Bronchial epithelial cell (primary cell): ENCODE data around the gene KLK14. TPM values are rescaled to one million over a fixed set of nuclear protein-coding genes. Genes with fewer than 3 reads are reported as not detected.

Experiments used
- DNase-seq: peaks from one replicate; pipeline ENCODE4 v3.0.0-alpha.2; 2010; ENCODE audit warnings: low read depth
- FAIRE-seq: peaks from 2 replicates; lab custom pipeline; 2011; peaks lifted over from hg19 to GRCh38; lab: Jason Lieb, UNC
- H3K27me3 ChIP-seq: 2 replicates; pipeline ENCODE4 v1.5.1; 2011; ENCODE audit warnings: low read length; ENCODE audit not compliant: control insufficient read depth, insufficient read depth
- H3K36me3 ChIP-seq: 2 replicates; pipeline ENCODE4 v1.5.1; 2011; ENCODE audit warnings: low read length; ENCODE audit not compliant: control insufficient read depth, insufficient read depth
- H3K4me3 ChIP-seq: 2 replicates; pipeline ENCODE4 v1.5.1; 2011; ENCODE audit warnings: mild to moderate bottlenecking, low read depth, low read length, control low read depth
- CTCF ChIP-seq: IDR thresholded peaks from 2 replicates; pipeline ENCODE4 v1.5.1; 2011; ENCODE audit warnings: mild to moderate bottlenecking, moderate library complexity, low read length, control low read depth, inconsistent platforms; ENCODE audit not compliant: insufficient read depth, severe bottlenecking
- total RNA-seq: library from RNA; depleted of rRNA; stranded (reverse); fragments of >200 nt; gene quantifications from 2 replicates; pipeline ENCODE4 v1.2.1, GENCODE V29; 2014

KLK14 gene
- total RNA-seq, 1 donor from 2014 or later, result not detected

DNA sequence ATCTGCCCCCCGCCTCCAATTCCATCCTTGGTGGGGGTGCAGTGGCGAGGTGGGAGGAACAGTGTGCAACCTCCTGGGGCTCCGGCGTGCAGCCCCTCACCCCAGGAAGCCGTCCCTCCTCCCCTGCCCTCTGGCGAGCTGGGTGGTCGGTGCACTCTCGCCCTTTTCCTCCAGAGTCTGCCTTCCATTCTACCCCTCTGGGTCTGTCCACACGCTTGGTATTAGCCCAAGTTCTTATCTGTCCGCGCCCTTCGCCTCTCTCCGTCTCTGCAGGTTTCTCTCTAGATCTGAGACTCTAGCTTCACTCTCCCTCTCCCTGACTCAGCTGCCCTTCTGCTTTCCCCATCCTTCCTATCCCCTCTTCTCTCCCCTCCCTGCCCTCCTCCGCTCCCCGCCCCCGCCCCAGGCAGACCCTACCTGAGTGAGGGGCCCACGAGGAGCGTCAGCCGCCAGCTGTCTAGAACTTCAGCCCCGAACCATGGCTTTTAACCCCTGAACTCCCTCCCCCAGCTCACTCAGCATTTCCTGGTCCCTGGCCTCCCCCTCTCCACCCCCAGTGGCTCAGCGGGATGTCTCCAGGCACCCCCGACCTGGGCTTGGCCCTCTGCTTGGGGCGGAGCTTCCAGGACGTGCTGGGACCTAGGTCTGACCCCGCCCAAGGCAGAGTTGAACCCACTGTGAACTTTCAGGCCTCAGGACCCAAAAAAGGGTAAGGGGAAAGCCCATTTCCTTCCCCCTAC lies 17.3 kb downstream of the KLK14 start:
- no peak overlapping the region for H3K4me3 ChIP-seq
- H3K27me3 ChIP-seq, result no peaks in the 10 kb centered on the region
- H3K36me3 ChIP-seq, result no peaks in the 10 kb centered on the region
- no peak for FAIRE-seq
- TF ChIP-seq CTCF, result no peak
- DNase-seq, result no peak

- Histone ChIP-seq H3K4me3 (no peak within 1 kb of the TSS), H3K27me3 (no peaks in the 10 kb centered on the region), H3K36me3 (no peaks in the 10 kb centered on the region)
- DNase-seq (peak; percentile 16), FAIRE-seq (no peak)
- TF ChIP-seq CTCF, result no peak
These were observed 18.0 kb downstream of the KLK14 start, which contains the start of gene KLK13 for GRCh38 chr19:51064534-51065220. Gene KLK13 (minus strand): TSS chr19:51065092. CDS start chr19:51065067, 25 bp downstream.

DNA sequence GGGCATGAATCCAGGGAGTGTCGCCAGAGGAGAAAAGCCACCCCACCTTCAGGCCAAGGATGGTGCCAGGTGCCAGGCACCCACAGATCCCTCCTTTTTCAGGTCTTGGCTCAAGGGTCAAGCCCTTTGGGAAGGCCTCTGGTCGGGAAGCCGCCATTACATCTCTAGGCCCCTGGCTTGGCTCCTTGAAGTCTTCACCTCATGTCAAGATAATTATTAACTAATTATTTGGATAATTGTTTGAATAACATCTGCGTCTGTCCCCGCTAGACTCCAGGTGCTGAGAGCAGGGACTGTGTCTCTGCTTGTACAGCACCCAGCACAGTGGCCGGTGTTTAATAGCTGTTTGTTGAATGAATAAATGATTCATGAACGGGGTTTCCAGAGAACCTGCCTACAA lies 19.0 kb downstream of the KLK14 start:
- DNase-seq, result no peak
- TF ChIP-seq CTCF, result no peak
- H3K27me3 ChIP-seq, result no peaks in the 10 kb centered on the region
- H3K4me3 ChIP-seq, result no peak overlapping the region
- FAIRE-seq, result no peak
- H3K36me3 ChIP-seq, result no peaks in the 10 kb centered on the region

DNA sequence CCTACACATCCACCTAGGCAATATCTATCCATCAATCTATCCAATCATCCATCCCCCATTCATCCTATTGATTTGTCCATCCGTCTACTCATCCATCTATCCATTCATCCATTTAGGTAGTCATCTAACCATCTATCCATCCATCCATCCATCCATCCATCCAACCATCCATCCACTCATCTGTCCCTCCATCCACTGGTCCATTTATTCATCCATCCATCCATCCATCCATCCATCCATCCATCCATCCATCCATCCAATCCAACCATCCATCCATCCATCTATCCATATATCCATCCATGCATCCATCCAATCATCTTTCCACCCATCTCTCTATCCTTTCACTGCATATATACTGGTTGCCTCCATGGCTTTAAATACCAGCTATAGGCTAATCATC lies 21.7 kb downstream of the KLK14 start:
- DNase-seq (no peak), FAIRE-seq (no peak)
- Histone ChIP-seq H3K27me3 (no peaks in the 10 kb centered on the region), H3K4me3 (no peak overlapping the region), H3K36me3 (no peaks in the 10 kb centered on the region)
- TF ChIP-seq CTCF, result no peak

DNA sequence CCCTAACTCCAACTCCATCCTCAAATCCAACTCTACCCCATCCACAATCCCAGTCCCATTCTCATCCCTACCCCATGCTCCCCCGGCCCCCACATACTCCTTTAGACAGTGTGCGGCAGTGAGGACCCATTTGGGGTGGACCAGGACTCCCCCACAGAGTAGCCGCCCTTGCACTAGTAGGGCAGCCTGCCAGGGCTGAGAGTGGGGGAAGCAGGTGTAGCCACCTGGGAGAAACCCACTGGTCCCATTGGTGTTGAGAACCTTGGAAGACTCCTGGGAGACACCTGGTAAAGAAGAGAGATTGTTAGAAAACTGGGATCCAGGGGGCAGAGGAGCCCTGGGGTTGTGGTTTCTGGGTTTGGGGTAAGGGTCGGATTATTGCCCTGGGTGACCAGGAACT lies 22.4 kb downstream of the KLK14 start:
- Histone ChIP-seq H3K4me3 (no peak overlapping the region), H3K36me3 (no peaks in the 10 kb centered on the region), H3K27me3 (no peaks in the 10 kb centered on the region)
- DNase-seq (no peak), FAIRE-seq (no peak)
- no peak for TF ChIP-seq CTCF
